ENCODE measurements around the gene LAMB1. TPM values are rescaled to one million over a fixed set of nuclear protein-coding genes. Genes with fewer than 3 reads are reported as not detected.

LAMB1 gene
- total RNA-seq, 4 donors from 2014 or later = 87.9 to 322 (median 200) TPM

DNA sequence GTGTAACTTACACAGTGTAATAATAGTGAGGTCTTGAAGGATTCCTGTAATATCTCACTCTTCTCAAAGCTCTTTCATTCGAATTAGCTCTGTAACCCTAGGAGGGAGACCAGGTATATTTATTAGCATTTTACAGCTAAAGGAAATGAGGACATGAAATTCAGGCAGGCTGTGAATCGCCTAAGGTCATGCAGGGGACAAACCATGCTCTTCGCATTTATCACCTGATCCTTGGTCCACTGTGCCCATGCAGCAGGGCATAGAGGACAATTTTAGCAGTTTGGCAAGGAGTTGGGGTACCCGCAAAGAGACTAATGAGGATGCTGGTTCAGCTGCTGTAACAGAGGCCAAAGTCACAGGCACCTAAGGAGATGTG lies 14.8 kb upstream of the LAMB1 start:
- H3K27ac ChIP-seq = no peak overlapping the region

DNA sequence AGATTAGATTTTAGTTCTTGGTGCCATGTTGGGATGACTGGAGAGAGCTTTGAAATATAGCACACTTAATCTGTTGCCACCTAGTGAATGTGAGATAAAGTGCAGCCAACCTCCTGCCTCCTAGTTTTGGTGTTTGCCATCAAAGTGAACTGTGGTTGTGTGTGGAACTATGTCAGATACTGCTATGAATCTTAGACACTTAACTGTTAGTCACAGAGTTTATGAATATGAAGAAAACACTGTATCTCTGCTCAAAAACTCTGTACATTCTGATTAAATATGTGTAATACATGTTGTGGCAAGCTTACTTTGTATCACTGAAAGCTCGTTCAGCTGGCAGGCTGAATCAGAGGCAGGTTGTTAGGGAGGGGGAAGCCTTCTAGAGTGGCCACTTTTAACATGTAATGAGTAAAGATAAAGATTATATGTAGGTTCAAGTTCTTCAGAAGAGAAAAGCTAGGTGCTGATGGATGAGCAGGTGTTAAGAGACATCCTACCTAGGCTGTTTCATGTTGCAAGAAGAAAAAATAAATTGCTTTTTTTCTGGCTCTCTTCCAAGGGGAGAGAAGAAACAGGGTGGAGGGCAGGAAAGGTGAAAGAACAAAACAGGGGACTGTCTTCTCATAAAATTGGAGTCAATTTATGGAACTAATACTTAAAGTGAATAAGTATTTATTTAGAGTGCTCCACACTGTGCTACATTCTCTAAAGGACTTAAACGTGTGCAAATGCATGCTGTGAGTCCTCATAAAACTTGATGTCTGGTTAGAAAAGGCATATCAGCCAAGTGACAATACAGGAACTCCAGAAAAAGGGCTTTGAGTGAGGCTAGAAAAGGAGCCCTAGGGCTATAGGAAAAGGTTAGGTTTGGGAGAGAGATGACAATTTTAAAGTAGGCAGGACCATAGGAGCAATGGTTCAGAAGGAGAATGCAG lies 14.1 kb upstream of the LAMB1 start:
- no peak for DNase-seq
- Histone ChIP-seq H3K4me3 (no peak overlapping the region), H3K27me3 (no peaks in the 10 kb centered on the region), H3K36me3 (no peaks in the 10 kb centered on the region), H3K4me1 (no peaks in the 10 kb centered on the region), H3K27ac (no peak overlapping the region), H3K9me3 (no peaks in the 10 kb centered on the region)
- TF ChIP-seq, protein P1, sequence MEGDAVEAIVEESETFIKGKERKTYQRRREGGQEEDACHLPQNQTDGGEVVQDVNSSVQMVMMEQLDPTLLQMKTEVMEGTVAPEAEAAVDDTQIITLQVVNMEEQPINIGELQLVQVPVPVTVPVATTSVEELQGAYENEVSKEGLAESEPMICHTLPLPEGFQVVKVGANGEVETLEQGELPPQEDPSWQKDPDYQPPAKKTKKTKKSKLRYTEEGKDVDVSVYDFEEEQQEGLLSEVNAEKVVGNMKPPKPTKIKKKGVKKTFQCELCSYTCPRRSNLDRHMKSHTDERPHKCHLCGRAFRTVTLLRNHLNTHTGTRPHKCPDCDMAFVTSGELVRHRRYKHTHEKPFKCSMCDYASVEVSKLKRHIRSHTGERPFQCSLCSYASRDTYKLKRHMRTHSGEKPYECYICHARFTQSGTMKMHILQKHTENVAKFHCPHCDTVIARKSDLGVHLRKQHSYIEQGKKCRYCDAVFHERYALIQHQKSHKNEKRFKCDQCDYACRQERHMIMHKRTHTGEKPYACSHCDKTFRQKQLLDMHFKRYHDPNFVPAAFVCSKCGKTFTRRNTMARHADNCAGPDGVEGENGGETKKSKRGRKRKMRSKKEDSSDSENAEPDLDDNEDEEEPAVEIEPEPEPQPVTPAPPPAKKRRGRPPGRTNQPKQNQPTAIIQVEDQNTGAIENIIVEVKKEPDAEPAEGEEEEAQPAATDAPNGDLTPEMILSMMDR (IDR thresholded peaks at IDR 0.05) = peak; percentile 27 to 41 (median 34)
- TF ChIP-seq POLR2A (IDR thresholded peaks at IDR 0.05) = no peak
- intact Hi-C loops (cut with DNase I; ENCODE audit: low total_unique reads) = no loop called here

More for the DNA sequence above, 14.8 kb upstream of the LAMB1 start:
- H3K4me1 ChIP-seq = no peaks in the 10 kb centered on the region
- no peaks in the 10 kb centered on the region for H3K36me3 ChIP-seq
- DNase-seq = no peak
- H3K4me3 ChIP-seq = no peak overlapping the region
- intact Hi-C loops (cut with DNase I; ENCODE audit: low total_unique reads) = no loop called here
- H3K9me3 ChIP-seq = no peaks in the 10 kb centered on the region
- TF ChIP-seq POLR2A (IDR thresholded peaks at IDR 0.05) = no peak
- TF ChIP-seq, protein P1 (IDR thresholded peaks at IDR 0.05) = no peak
- H3K27me3 ChIP-seq = no peaks in the 10 kb centered on the region

DNA sequence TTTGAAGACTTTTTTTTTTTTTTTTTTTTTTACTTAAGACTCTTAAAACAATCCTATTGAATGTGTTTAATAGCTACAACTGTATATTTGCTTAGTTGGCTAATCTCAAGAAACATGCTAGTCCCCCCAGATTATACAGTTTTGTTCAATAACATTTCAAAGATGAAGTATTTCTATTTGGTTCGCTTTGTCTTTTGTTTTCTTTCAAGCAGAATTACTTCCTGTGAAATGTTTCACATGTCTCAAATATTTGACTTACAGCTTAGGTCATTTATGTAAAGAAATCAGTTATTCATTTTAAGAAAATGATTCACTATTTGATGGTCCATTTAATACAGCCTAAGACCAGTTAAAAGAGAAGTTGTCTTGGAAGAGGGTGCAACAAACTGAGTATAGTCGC lies 12.8 kb upstream of the LAMB1 start:
- Histone ChIP-seq H3K36me3 (no peaks in the 10 kb centered on the region), H3K27ac (no peak overlapping the region), H3K9me3 (no peaks in the 10 kb centered on the region), H3K4me3 (no peak overlapping the region), H3K4me1 (no peaks in the 10 kb centered on the region), H3K27me3 (no peaks in the 10 kb centered on the region)
- intact Hi-C loops (cut with DNase I; ENCODE audit: low total_unique reads) = no loop called here
- no peak for DNase-seq
- no peak for TF ChIP-seq POLR2A (IDR thresholded peaks at IDR 0.05)
- TF ChIP-seq, protein P1 (IDR thresholded peaks at IDR 0.05) = no peak

DNA sequence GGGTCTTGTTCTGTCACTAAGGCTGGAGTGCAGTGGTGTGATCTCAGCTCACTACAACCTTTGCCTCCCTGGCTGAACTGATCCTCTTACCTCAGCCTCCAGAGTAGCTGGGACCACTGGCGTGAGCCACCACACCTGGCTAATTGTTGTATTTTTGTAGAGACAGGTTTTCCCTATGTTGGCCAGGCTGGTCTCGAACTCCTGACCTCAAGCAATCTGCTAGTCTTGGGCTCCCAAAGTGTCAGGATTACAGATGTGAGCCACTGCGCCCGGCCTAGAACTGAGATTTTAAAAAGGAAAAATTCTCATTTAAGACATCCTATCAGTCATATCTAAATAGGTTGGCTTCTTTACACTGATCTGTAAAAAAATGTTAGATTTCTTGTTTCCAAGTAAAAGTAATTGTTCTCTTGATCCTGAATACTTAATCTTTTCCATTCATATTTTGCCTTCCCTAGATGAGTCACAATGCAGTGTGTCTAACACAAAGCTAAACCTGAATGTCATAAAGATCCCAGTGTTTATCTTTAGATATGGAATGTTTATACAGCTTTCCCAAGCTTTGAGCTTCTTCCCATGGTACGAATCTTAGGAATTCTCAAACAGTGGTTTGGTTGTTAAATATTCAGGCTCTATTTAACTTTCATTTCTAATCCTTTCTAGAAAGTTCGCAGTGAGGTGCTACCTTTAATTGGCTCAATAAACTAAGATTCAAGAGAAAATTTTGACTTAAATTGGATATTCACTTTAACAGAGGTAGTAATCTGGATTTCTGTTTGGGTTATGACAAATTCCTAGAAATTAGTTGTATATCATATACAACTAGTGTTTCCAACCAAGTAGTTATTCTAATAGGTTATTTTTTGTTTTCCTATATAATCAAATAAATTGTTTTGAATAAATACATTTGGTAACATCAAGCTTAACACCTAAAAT lies 12.1 kb upstream of the LAMB1 start:
- TF ChIP-seq POLR2A (IDR thresholded peaks at IDR 0.05) = no peak
- TF ChIP-seq, protein P1 (IDR thresholded peaks at IDR 0.05) = no peak
- no peaks in the 10 kb centered on the region for H3K36me3 ChIP-seq
- H3K4me3 ChIP-seq = no peak overlapping the region
- no peaks in the 10 kb centered on the region for H3K4me1 ChIP-seq
- intact Hi-C loops (cut with DNase I; ENCODE audit: low total_unique reads) = no loop called here
- H3K27me3 ChIP-seq = no peaks in the 10 kb centered on the region
- no peak for DNase-seq
- H3K27ac ChIP-seq = no peak overlapping the region
- no peaks in the 10 kb centered on the region for H3K9me3 ChIP-seq
